Esophagus squamous epithelium (tissue), 4 donors: Measurements from ENCODE around the gene C1orf21.

ENCODE experiments used
- CTCF ChIP-seq, 6 experiments: fragments of 450-650 bp in 4 of 6; fragments of 200-600 bp in 2 of 6; sonication (generic) in 2 of 6; IDR thresholded peaks; one replicate each; pipeline ENCODE4 v1.5.1; 2016 to 2019; ENCODE audit warnings: antibody characterized with exemption in 6 of 6, mild to moderate bottlenecking in 4 of 6, moderate library complexity in 4 of 6
- POLR2A ChIP-seq, 4 donors: fragments of 450-650 bp; IDR thresholded peaks; one replicate each; pipeline ENCODE4 v1.6.1; 2017; ENCODE audit warnings: antibody characterized with exemption in 4 of 4, mild to moderate bottlenecking in 4 of 4, moderate library complexity in 3 of 4

DNA sequence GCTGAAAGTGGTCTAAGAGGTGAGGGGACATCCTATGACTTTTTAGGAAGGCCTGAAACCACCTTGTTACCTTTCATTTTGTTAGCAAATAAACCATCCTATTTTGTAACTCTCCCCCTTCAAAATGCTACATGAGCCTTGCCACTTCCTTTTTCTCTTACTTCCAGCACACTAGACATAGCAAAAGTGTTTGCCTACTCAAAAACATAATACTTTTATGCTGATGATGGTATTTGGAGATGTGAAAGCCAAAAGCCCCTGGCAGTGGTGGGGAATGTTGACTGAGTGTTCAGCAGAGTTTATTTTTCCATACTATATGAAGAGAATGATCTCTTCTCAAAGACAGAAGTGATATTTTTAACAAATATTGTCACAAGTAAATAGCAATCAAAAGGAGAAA lies 233.6 kb downstream of the C1orf21 start:
- no peak for TF ChIP-seq CTCF (IDR thresholded peaks at IDR 0.05)
- TF ChIP-seq POLR2A (IDR thresholded peaks at IDR 0.05) = no peak
